Activated T-helper 1 cell treated with anti-CD3 and anti-CD28 coated beads, Interleukin-2, amount 50 U/mL, for 16 hours (primary cell): ENCODE measurements around the gene DEGS2.

ENCODE experiments used
- DNase-seq, 2 donors: peaks; one replicate each; pipeline ENCODE4 v3.0.0-alpha.2; 2020; ENCODE audit warnings: low read depth in 1 of 2, low spot score in 1 of 2

DEGS2 gene

GRCh38 chr14:100115236-100115635 is 44.2 kb downstream of the DEGS2 start:
- DNase-seq: no peak

DNA sequence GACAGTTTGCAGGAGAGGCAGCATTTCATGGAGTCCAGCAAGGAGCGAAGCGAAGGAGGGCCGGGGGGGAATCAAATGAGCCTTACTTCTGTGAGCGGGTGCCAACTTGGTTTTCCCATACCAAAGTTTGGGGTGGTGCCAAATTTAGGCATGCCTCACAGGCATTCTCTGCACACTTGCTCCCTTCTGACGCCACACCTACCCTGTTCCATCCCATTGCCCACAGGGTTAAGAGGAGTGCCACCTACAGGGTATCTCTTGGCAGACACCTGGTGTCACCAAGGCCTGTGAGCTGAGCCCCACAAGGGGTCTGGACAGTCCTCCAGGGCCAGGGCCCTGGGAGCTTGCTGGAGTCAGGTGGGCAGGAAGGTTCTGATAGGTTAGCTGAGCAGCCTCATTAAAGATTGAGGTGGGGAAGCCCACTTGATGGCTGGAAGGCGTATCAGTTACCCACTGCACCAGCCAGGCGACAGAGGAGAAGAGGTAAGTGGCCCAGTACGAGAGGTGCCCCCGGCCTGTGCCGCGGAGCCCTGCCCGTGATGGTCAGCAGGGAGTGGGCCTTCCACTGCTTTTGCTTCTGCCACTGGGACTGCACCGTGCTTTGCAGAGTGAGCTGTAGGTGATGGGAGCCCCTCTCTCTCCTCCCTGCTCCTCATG is 45.2 kb downstream of the DEGS2 start:
- DNase-seq: no peak

- no peak for DNase-seq
Measured at GRCh38 chr14:100111931-100112704, 47.3 kb downstream of the DEGS2 start.

- DNase-seq: no peak
Measured at GRCh38 chr14:100110816-100111215, 48.6 kb downstream of the DEGS2 start.

- no peak for DNase-seq
Measured at GRCh38 chr14:100109594-100109955, 49.9 kb downstream of the DEGS2 start.

DNA sequence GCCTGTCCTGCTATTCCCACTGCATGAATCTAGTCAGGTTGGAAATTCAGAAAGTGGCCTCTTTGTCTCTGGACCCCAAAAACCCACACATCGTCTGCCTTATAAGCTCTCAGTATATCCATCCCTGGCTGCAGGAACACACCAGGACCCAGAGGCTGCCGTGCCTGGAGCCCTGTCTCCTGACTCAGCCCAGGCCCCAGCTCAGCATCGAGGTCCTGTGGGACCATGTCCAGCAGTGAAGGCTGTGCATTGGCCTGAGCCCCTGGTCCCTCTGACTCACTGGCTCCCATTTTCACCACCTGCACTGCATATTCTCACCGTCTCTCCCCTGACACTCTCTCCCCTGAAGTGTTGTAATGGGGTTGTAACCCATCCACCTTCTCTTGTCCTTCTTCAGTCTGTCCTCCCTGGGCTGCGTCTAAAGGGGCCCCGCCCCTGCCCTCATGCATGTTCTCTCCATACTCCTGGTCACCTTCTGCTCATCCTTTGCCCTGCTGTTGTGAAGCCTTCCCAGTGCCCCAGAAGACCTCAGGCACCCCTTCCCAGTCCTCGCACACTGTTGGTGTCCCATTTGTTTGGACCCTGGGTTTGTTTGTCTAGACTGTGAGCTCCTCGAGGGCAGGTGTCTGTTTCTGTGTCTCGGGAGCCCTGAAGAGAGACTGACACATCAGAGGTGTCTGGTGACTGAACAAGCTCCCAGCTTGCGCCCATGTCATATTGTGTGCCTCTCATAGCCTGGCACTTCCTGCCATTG is 50.4 kb downstream of the DEGS2 start:
- DNase-seq: no peak

DNA sequence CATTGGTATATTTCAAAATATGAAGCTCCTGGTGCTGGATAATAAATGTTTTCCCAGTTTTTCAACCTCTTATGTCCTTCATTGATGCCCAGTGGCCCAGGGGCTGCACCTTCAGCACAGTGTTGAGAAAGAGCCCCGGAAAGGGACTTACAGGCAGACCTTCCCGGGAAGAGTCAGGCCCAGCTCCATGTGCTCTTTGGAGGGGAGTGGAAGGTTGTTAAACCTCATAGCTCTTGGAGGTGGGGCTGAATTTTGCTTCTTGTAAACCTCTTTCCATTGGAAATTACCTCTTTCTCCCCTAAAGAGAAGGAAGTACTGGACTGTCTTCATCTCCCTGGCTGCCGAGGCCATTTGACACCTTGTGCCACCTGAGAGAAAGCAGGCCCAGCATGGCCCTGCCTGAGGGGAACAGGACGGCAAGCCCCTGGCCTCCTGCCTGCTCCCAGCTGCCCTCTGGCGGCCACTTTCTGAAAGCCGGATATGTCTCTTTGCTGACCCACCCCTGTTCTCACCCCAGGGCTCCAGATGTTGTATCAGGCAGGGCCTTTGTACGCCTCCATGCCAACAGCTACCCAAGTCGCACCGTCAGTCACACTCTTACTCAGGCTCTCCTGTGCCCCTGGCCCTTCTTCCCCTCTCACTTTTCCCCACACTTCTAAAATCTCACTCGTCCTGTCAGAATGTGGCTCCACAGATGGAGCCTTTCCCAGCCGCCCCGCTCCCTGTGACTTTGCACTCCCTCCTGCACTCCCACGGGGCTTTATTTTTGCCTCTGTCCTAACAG is 51.2 kb downstream of the DEGS2 start:
- peak; percentile 79 for DNase-seq

GRCh38 chr14:100107236-100107635 is 52.2 kb downstream of the DEGS2 start:
- DNase-seq: no peak

DNA sequence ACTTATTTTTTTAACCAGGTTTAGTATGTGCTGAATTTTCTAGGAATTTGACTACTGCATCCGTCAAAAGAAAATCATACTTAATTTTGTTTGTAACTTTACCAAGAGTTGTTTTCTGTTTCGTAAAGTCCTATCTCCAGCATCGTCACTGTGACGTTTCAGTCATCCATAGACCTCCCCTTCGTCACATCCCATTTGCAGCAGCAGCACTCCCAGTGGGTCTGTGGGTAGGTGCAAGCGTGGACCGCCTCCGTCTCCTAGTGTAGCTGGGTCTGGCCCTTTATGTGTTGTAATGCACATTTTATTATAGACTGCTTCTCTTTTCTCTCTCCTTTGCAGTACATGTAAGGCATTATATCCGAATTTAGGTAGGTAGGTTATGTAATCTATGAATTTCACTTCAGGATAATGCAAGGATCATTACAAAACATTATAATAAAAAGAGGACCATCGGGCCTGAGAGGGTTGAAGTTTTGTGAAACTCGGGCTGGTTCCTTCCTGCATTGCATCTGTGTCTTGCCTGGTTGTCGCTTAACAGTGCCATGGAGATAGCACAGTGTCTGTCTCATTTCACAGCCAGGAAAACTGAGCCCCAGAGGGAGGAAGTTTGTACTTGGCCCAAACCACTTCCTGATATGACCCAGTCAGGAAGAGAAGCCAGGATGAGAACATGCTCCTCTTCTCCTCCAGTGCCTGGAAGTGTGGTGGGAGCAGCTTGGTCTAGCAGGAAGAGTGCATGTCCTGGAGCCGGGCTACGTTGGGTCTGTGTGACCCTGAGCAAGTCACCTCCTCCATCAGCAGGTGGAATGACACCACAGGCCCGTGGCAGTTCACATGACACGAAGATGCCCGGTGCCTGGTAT is 53.0 kb downstream of the DEGS2 start:
- DNase-seq: peak in 1 of 2 donors; percentile 43

DNA sequence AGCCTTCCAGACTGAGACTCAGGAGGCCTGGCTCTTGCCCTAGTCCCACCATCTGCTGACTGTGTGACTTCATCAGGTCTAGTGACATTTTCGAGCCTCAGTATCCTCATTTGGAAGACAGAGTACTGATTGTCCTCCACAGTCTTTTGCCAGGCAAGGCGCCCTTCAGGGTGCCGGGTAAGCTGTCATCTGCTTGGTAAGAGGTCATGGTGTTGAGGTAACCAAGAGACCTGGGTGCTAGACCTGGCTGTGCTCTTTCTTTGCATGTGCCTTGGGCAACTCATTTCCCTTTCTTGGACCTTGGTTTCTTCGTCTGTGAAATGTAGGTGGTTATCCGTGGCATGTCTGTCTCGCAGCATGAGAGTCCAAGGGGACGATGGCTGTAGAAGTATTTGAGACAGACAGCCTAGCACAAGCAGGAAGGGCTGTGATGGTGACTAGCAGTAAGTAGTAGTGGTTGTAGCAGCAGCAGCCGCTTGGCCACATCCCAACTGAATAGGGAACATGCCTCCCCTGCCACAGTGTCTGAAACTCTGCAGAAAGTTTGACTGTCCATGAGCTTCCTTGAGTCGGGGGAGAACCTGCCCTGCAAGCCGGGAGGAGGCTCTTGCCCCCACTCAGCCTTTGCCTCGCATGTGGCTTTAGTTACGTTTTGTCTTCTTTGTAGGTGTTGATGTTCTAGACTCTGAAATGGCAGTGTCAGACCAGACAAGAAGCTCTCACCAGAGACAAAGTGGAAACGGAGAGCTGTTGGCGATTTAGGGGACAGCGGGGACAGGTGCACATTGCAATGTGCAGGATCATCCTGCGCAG is 53.9 kb downstream of the DEGS2 start:
- no peak for DNase-seq

GRCh38 chr14:100104523-100105300 is 54.7 kb downstream of the DEGS2 start:
- no peak for DNase-seq

DNA sequence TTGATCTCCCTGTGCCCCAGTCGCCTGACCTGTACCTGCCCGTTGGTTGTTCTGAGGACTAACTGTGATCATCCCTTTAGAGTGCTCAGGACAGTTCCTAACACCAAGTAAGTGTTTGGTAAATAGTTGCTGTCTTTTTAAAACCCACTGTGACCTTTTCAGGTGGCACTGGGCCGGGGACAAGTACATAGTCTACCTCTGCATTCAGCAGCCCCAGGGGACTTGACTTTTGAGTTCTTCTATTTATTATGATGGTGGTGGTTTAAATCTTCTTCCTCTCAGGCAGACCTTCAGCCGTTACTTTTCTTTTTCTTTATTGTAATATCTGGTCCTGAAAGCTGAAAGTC is 55.5 kb downstream of the DEGS2 start:
- DNase-seq: no peak

GRCh38 chr14:100103250-100104005 is 56.0 kb downstream of the DEGS2 start:
- DNase-seq: no peak

DNA sequence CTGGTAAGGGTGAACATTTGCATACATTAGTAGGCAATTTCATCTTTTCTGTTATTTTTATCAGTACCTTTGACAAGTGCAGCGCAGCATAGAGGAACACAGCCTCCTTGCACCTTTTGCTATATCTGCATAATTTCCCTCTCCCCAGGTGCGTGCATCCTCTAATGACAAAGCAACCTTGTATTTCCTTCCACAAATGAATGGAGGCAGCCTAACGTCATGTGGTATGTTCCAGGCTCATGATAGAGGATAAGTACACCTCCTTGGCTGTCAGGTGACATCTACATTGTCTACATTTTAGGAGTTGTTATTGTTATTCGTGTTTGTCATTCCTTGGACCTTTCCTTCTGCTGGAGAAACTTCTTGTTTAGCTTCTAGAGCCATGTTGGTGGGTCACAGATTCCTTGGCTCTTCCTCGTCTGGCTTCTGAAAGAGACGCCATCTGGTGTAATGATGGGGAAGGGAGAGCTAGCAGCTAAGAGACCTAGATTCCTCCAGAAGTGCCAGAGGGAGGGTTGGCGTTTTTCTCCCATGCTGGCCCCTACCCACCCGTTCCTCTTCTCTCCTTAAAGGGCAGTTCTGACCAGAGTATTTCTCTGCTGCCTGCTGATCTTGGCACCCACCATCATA is 57.2 kb downstream of the DEGS2 start:
- no peak for DNase-seq

DNA sequence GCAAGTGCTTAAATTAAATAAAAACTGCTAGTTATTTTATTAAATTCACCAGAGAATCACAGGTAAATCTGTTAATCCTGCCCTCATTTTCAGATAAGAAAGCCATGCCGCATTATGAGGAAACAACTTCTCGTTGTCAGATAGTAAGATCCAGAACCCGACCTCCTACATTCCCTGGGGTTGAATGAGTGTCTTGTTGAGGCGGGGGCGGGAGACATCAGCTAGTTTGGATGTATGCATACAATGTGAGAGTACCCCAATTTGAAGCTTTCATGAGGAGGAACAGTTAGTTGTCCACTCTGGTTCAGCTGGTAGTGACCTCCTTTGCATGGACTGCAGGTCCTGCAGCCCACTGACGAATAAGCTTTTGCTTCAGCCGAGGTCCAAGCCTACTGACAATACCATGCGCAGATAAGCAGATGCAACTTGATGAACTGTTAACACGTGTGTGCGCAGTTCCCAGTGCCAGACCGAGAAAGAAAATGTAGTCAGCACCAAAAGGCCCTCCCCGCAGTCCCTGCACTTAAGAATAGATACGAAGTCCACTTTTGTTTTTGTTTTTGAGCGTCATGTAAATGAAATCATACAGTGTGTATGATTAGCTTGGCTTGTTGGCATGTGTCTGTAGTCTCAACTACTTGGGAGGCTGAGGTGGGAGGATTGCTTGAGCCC is 59.3 kb downstream of the DEGS2 start:
- DNase-seq: no peak

- no peak for DNase-seq
Measured at GRCh38 chr14:100098171-100098570, 61.3 kb downstream of the DEGS2 start.

- no peak for DNase-seq
Measured at GRCh38 chr14:100096656-100097055, 62.8 kb downstream of the DEGS2 start.
